Neural crest cell (in vitro differentiated cells): ENCODE data around the gene C11orf21. TPM values are rescaled to one million over a fixed set of nuclear protein-coding genes. Genes with fewer than 3 reads are reported as not detected.

Experiments used
- DNase-seq: peaks from one replicate; pipeline ENCODE4 v3.0.0; 2021; ENCODE audit warnings: low read depth, mixed read lengths, low spot score
- H3K27ac Mint-ChIP-seq: one replicate; pipeline ENCODE4 v1.8.0; 2021; ENCODE audit warnings: mild to moderate bottlenecking, mixed read lengths; ENCODE audit not compliant: unreplicated experiment
- H3K27me3 Mint-ChIP-seq: 2 replicates; pipeline ENCODE4 v1.8.0; 2021; ENCODE audit warnings: low read depth, mild to moderate bottlenecking, mixed read lengths
- H3K36me3 Mint-ChIP-seq: 2 replicates; pipeline ENCODE4 v1.8.0; 2021; ENCODE audit warnings: low read depth, mild to moderate bottlenecking, mixed read lengths
- H3K4me1 Mint-ChIP-seq: 2 replicates; pipeline ENCODE4 v1.8.0; 2021; ENCODE audit warnings: mixed read lengths
- H3K4me3 Mint-ChIP-seq: one replicate; pipeline ENCODE4 v1.8.0; 2021; ENCODE audit warnings: mild to moderate bottlenecking, mixed read lengths
- H3K9me3 Mint-ChIP-seq: 2 replicates; pipeline ENCODE4 v1.8.0; 2021; ENCODE audit warnings: mixed read lengths
- total RNA-seq: library from RNA; stranded (reverse); gene quantifications from 2 replicates; pipeline ENCODE4 v1.2.1, GENCODE V29; 2021
- TF ChIP-seq, protein P1 (sequence below): fragments of 200-600 bp; sonication (generic); conservative IDR thresholded peaks from 2 replicates; pipeline ENCODE4 v1.5.0; 2021; ENCODE audit warnings: antibody characterized with exemption, mild to moderate bottlenecking

The C11orf21 gene
- total RNA-seq, 1 donor from 2014 or later = not detected

DNA sequence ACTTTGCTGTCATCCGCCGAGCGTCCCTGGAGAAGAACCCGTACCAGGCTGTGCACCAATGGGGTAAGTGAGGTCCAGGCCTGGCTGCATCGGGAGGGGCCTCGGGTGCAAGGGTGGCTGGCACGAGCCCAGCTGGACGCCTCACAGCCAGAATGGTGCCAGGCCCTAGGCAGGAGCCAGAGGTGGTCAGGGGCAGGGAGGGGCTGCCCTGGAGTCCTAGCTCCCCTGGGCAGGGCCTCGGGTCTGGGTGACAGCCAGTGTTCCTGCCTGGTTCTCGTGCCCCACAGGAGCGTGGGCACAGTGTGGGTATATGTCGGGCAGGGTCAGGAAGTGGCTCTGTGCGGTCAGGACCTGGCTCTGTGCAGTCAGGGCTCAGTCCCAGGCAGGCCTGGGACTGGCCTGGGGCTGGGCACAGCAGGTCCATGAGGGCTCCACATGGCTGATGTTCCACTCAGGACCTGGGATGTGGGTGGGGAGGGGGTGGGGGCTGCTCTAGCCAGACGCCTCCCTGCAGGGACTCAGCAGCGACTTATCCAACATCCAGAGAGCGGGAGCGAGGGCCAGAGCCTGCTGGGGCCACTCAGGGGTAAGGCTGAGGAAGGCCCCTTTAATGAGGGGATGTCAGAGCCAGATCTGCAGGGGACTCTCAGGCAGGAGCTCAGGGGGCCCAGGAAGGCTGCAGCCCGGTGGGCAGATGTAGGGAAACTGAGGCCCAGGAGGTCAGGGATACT, 1.3 kb upstream of the C11orf21 start:
- Mint-ChIP-seq H3K9me3 (no peaks in the 10 kb centered on the region), H3K4me3 (no peak overlapping the region), H3K36me3 (no peaks in the 10 kb centered on the region), H3K27ac (no peak overlapping the region), H3K4me1 (peaks cover 7% of the 10 kb centered on the region), H3K27me3 (no peaks in the 10 kb centered on the region)
- DNase-seq = no peak
- TF ChIP-seq, protein P1, sequence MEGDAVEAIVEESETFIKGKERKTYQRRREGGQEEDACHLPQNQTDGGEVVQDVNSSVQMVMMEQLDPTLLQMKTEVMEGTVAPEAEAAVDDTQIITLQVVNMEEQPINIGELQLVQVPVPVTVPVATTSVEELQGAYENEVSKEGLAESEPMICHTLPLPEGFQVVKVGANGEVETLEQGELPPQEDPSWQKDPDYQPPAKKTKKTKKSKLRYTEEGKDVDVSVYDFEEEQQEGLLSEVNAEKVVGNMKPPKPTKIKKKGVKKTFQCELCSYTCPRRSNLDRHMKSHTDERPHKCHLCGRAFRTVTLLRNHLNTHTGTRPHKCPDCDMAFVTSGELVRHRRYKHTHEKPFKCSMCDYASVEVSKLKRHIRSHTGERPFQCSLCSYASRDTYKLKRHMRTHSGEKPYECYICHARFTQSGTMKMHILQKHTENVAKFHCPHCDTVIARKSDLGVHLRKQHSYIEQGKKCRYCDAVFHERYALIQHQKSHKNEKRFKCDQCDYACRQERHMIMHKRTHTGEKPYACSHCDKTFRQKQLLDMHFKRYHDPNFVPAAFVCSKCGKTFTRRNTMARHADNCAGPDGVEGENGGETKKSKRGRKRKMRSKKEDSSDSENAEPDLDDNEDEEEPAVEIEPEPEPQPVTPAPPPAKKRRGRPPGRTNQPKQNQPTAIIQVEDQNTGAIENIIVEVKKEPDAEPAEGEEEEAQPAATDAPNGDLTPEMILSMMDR = no peak

DNA sequence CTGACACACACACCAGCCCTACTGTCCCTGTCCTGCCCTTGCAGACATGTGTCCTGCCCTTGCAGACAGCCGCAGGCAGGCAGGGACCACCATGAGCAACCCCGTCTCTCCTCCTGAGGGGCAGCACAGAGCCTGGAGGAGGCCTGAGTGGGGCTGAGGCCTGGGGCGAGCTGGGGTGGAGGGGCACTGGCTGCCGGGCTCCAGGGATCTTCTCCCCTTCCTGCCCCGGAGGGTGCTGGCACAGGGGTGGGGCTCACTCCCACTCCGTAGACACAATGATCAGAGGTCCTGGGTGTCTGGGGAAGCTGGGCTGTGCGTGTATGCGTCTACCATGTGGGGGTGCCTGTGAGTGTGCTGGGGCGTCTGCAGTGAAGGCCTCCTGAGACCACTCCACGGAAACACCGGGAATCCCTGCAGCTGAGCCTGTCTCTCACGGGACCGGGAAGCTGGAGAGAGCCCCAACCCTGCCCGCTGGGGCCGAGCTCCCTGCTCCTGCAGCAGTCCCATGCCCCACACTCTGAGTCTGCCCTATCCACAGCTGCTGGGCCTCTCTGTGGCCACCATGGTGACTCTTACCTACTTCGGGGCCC, 683 bp upstream of the C11orf21 start:
- TF ChIP-seq, protein P1 = no peak
- Mint-ChIP-seq H3K9me3 (no peaks in the 10 kb centered on the region), H3K36me3 (no peaks in the 10 kb centered on the region), H3K4me3 (no peak overlapping the region), H3K27me3 (peaks cover under 1% of the 10 kb centered on the region), H3K4me1 (peaks cover 7% of the 10 kb centered on the region), H3K27ac (no peak overlapping the region)
- DNase-seq = no peak

DNA sequence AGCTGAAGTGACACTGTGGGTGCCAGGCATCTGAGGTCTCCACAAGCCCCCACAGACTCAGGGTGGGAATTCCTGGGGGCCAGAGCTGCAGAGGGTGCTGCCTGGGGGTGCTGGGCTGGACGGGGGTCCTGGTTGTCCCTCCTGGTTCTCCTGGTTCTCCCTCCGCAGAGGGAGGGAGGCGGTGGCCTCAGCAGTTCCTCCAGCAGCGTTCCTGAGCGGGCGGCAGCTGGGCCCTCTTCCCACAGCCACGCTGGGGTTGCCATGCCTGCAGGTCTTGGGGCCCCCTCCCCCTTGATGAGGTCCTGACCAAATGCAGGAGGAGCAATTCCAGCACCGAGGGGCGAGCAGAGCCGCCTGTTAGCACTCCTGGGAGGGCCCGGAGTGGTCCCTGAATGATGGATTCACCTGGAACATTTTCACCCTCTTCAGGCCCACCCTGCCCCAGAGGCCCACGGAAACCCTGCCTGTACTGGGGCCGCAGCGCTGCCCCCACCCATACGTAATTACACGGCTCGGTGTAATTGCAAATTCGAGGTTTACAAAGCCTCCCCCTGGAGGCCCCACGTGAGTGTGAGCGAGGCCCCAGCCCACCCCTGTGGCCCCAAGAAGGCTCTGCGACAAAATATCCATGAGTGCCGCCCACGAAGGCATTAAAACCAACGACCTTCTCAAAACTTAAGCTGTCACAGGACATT, 635 bp downstream of the C11orf21 start:
- Mint-ChIP-seq H3K36me3 (no peaks in the 10 kb centered on the region), H3K27ac (no peak overlapping the region), H3K4me1 (peaks cover 4% of the 10 kb centered on the region), H3K9me3 (no peaks in the 10 kb centered on the region), H3K27me3 (peaks cover 3% of the 10 kb centered on the region), H3K4me3 (no peak overlapping the region)
- TF ChIP-seq, protein P1 = no peak
- no peak for DNase-seq

DNA sequence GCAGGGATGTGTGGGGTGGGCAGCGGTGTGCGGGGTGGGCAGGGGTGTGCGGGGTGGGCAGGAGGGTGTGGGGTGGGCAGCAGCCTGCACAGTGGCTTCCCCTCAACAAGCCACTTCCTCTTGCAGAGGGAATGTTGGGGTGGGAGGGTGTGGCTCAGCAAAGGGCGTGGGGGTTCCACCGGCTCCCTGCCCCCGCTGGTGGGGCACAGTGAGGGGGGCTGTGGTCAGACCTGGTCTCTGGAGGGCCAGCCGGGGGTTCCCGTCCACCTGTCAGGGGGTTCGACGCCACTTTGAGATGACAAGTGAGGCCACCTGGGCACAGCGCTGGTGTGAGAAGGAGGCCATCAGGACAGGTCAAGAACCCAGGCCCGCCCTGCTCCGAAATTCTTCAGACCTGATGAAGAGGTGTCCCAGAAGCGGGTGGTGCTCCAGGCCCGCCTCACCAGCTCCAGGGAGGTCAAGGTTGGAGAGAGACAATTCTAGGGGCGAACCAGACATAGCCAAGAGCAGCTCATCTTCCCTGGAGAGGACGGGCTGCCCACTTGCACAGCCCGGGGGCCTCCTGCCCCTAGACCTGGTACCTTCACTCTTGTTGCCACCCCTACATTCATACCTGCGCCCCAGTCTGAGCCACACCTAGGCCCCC, 1.3 kb downstream of the C11orf21 start:
- Mint-ChIP-seq H3K27me3 (peaks cover 3% of the 10 kb centered on the region), H3K9me3 (no peaks in the 10 kb centered on the region), H3K36me3 (no peaks in the 10 kb centered on the region), H3K4me3 (no peak overlapping the region), H3K4me1 (no peaks in the 10 kb centered on the region), H3K27ac (no peak overlapping the region)
- TF ChIP-seq, protein P1 = no peak
- no peak for DNase-seq

DNA sequence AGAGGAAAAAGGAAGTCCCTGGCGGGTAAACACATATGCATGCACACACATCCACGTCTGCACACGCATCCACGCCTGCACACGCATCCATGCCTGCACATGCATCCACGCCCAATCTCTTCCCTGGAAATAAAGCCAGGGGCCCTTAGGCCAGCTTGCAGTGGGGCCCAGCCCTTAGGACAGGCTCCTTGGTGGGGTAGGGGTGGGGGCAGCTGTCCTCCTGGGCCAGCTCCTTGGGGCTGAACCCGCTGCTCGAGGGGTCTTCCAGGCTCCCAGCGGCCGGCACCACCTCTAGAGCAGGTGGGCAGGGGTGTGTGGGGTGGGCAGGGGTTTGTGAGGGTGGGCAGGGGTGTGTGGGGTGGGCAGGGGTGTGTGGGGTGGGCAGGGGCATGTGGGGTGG, 1.9 kb downstream of the C11orf21 start:
- TF ChIP-seq, protein P1 = no peak
- Mint-ChIP-seq H3K36me3 (no peaks in the 10 kb centered on the region), H3K27me3 (peaks cover 3% of the 10 kb centered on the region), H3K27ac (no peak overlapping the region), H3K4me3 (no peak overlapping the region), H3K9me3 (no peaks in the 10 kb centered on the region), H3K4me1 (no peaks in the 10 kb centered on the region)
- DNase-seq = no peak
